HG03045 (cell line): ENCODE measurements around the gene SPACDR.

Experiments
- ATAC-seq: cut with Tn5 transposase; IDR thresholded peaks from one replicate; pipeline ENCODE4 v1.9.1; 2021; ENCODE audit warnings: mild to moderate bottlenecking, moderate library complexity; ENCODE audit not compliant: unreplicated experiment

Gene SPACDR

DNA sequence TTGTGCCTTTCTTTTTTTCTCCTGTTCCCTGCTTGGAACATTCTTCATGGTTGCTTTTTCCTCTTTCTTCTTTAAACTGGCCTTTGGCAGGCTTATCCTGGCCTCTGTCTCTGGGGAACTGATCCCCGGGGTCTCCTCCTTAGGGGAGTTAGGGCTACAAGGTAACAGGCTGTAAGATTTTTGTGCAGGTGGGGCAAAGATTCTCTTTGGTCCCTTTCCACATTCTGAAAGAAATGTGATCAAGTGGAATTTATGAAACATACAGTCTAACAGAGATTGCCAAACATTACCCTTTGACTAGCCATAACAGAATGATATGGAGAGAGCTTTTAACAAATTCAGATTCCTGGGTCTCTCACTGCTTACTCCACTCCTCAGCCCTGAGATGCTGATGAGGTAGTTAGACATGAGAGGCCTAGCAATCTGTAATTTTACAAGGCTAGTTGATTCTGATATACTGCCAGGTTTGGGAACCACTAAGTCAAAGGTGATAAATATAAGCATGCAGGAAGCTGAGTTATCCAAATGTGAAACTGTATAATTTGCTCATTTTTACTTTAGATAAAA, 44.3 kb downstream of the SPACDR start:
- ATAC-seq, result no peak

DNA sequence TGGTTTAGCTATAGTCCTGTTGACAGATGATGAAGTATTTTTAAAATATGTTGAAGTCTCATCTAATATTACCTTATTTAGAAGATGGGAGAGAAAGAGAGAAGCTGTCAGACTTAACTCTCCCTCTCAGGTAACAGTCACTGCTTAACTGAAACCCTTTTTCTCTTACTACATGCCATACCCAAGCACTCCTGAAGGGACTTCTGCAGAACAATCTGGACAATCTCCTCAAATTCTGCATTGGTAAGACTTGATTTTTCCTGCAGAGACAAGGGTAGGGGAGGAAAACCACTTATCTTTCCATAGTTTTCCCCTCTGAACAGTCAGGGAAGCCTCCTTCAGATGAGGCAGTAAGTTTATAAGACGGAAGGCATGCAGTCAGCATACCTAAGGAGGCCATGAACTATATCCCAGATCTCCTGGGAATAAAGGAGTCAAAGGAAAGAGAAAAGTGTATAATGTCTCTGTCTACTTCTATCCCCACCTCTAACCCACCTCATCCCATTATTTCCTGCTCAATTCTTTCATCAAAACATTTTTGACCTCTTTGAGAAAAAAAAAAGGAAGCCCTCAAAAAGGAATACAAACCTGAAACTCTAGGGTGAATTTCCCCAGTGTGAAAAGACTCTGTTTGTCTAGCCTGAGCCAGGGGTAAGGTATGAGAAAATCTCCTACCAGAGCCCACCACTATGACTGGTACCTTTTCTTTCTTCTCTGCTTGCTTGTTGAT, 45.0 kb downstream of the SPACDR start:
- no peak for ATAC-seq

DNA sequence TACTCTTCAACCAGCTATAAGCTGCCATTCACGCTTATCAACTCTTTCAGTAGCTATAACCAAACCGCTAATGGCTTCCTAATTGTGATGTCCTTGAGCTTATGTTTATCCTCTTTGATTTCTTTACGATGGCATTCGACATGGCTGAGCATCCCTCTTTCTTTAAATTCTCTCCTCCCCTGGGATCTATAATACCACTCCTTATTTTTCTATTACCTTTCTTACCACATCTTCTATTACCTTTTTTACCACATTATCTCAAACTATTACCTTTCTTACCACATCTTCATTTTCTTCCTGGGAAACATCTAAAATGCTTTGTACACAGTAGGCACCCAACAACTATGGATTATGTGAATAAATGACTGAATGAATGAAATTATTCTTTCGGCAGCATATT, 48.6 kb downstream of the SPACDR start:
- ATAC-seq, result no peak

DNA sequence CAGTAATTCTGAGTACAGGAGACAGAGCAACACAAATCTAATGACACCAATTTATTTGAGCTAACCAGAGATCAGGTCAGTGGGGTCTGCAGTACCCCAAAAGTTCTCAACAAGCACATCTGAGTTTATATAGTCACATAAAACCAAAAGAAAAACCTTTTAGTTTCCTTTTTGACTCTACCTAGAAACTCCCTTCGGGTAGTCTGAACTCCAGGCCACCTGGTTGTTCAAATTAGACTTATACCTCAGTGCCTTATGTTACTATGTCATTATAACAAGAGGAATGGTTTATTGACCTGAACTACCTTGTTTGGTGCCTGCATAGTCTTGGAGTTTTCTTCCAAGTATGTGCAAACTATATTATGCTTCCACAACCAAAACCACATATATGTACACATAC, 50.2 kb downstream of the SPACDR start:
- no peak for ATAC-seq

DNA sequence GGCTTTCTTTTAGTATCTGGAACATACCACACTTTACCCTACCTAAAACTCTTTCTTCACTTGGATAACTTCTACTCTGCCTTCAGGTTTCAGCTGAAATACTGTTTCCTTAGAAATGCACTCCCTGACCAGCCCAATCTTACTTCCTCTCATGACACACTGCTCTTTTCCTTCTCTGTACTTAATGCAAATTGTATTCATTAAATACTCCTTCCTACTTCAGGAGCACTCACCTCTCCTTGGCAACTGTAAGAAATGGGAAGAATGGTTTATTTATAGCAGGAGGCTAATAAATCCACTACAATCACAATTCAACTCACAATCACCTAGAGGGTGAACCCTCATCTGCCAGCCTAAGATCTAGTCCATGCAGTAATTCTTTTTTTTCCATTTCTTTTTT, 50.7 kb downstream of the SPACDR start:
- no peak for ATAC-seq

DNA sequence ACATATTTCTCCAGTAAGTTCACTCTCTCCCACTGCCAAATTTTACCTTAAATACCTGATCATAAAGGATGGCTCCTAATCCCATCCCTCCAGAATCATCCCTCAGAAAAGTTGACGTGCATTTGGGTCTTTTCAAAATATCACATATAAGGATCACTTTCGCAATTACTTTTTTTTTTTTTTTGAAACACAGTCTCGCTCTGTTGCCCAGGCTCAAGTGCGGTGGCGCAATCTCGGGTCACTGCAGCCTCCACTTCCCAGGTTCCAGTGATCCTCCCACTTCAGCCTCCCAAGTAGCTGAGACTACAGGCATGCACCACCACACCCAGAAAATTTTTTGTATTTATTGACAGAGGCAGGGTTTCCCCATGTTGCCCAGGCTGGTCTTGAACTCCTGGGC, 53.0 kb downstream of the SPACDR start:
- ATAC-seq, result no peak

DNA sequence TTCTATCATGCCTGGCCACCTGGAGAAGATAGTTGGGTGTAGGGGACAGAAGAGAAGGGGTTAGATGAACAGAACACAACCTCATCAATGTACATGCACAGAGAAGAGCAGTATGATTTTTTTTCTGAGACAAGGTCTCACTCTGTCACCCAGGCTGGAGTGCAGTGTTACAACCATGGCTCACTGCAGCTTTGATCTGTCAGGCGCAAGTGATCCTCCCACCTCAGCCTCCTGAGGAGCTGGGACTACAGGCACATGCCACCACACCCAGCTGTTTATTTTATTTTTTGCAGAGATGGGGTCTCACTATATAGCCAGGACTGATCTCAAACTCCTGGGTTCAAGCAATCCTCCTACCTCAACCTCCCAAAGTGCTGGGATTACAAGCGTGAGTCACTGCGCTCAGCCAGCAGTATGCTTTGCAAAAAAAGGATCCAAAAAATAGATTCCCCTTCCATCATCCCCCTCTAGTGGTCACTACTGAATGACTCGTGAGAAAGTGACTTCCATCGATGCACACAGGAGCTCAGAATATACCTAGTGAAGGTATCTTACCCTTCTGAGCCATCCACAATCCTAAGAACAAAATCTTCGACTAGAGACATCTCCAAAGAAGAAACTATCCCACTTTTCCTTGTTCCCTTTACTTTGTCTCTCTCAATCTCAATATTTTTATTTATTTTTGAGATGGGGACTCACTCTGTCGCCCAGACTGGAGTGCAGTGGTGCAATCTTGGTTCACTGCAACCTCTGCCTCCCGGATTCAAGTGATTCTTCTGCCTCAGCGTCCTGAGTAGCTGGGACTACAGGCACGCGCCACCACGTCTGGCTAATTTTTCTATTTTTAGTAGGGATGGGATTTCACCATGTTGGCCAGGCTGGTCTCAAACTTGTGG, 56.5 kb downstream of the SPACDR start:
- no peak for ATAC-seq

DNA sequence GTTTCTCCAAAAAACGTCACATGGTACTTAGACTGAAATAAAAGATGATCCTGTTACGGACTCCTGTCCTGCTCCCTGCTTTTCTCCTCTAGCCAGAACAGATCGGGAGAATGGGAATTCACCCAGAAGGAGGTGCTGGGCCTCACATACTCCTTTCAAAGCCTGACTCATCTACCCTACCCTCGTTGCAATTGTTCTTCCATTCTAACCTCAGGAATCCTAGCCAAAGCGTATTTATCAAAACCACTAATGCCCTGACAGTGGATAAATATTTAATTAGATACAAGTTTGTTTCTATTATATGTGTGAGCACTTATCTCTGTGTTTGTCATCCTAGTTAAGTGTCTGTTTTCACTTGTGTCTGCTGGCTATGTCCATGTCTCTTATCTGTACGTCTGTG, 57.3 kb downstream of the SPACDR start:
- no peak for ATAC-seq
